ENCODE data around the gene ROR1.

DNA sequence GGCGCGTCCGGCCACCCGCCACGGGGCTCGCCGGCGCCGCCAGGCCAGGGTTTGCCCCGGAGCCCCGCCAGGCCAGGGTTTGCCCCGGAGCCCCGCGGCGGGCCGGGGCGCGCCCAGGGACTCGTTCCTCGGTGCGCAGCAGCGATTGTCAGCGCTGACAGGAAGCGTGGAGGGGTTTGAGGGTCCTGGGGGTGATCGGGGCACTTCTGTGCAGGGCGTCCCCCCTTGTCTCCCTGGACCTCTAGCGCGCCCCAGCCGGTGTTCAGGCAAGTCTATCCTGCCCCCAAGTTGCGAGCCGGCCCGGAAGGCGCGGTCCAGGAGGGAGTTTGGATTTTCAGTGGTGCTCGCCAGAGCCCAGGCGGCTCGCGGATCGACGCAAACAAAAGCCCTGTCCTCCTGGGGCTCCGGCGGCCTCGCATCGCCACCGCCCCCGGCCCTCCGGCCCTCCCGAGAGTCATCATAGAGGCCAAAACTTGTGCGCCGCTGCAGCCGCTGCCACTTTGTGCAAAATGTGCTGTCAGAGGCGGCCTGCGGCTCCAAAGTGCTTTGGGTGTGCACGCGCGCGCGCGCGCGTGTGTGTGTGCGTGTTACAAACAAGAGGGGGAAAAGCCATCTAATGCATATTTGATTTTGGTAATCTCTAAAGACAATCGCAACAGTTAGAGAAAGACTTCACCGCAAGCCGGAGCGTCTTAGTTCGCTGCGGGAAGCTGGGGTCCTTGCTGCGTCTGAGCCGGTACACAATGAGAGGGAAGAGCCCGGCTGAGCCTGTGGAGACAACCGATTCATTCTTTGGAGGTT lies 1.0 kb downstream of the ROR1 start:
- TF ChIP-seq, protein P1, sequence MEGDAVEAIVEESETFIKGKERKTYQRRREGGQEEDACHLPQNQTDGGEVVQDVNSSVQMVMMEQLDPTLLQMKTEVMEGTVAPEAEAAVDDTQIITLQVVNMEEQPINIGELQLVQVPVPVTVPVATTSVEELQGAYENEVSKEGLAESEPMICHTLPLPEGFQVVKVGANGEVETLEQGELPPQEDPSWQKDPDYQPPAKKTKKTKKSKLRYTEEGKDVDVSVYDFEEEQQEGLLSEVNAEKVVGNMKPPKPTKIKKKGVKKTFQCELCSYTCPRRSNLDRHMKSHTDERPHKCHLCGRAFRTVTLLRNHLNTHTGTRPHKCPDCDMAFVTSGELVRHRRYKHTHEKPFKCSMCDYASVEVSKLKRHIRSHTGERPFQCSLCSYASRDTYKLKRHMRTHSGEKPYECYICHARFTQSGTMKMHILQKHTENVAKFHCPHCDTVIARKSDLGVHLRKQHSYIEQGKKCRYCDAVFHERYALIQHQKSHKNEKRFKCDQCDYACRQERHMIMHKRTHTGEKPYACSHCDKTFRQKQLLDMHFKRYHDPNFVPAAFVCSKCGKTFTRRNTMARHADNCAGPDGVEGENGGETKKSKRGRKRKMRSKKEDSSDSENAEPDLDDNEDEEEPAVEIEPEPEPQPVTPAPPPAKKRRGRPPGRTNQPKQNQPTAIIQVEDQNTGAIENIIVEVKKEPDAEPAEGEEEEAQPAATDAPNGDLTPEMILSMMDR (IDR thresholded peaks at IDR 0.05) = no peak
- TF ChIP-seq RFX5 (IDR thresholded peaks at IDR 0.05; ENCODE audit: low read length) = no peak
